Measurements from ENCODE around the gene CPSF7.
A peak's percentile ranks its signal among the peaks of the same experiment; 100 is the strongest.

The CPSF7 gene

GRCh38 chr11:61406991-61407728 is 22.6 kb downstream of the CPSF7 start:
- no peaks in the 10 kb centered on the region for H3K9me3 Mint-ChIP-seq
- no peak overlapping the region for H3K27ac Mint-ChIP-seq
- no peaks in the 10 kb centered on the region for H3K27me3 Mint-ChIP-seq (ENCODE audit: low read depth)
- no peak overlapping the region for H3K4me3 Mint-ChIP-seq
- no peak for TF ChIP-seq CTCF (IDR thresholded peaks at IDR 0.05; ENCODE audit: unreplicated experiment in 3 of 3)
- no peaks in the 10 kb centered on the region for H3K4me1 Mint-ChIP-seq
- H3K36me3 Mint-ChIP-seq (ENCODE audit: low read depth): peaks cover 82% of the 10 kb centered on the region

GRCh38 chr11:61406067-61406466 is 23.7 kb downstream of the CPSF7 start:
- no peaks in the 10 kb centered on the region for H3K27me3 Mint-ChIP-seq (ENCODE audit: low read depth)
- H3K4me1 Mint-ChIP-seq: no peaks in the 10 kb centered on the region
- H3K36me3 Mint-ChIP-seq (ENCODE audit: low read depth): peaks cover 75% of the 10 kb centered on the region
- H3K9me3 Mint-ChIP-seq: no peaks in the 10 kb centered on the region
- TF ChIP-seq CTCF (IDR thresholded peaks at IDR 0.05; ENCODE audit: unreplicated experiment in 3 of 3): no peak
- H3K4me3 Mint-ChIP-seq: no peak overlapping the region
- H3K27ac Mint-ChIP-seq: no peak overlapping the region

GRCh38 chr11:61404641-61405040 is 25.1 kb downstream of the CPSF7 start:
- Mint-ChIP-seq H3K27ac (peak overlapping the region in 1 of 3 experiments; percentile 6), H3K9me3 (no peaks in the 10 kb centered on the region), H3K4me3 (no peak overlapping the region), H3K27me3 (ENCODE audit: low read depth) (no peaks in the 10 kb centered on the region), H3K36me3 (ENCODE audit: low read depth) (peaks cover 72% of the 10 kb centered on the region), H3K4me1 (no peaks in the 10 kb centered on the region)
- no peak for TF ChIP-seq CTCF (IDR thresholded peaks at IDR 0.05; ENCODE audit: unreplicated experiment in 3 of 3)

DNA sequence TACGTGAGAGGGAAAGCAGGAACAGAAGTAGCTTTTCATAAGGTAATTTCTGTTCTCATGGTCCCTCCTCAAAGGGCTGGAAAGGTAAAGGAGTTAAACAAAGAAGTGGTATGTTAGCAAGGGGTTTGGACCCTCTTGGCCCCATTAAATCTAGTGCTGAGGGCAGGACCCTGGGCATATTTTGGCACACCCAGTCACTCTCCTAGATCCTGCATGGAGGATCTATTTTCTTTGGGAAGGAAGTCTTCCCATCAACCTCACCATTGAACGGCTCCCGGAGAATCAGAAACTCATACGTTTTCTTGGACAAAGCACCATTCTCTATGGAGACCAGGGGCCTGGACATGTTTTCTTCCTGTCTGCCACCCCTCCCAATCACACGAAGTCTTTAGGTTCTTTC is 25.7 kb downstream of the CPSF7 start:
- peaks cover 73% of the 10 kb centered on the region for H3K36me3 Mint-ChIP-seq (ENCODE audit: low read depth)
- no peak overlapping the region for H3K27ac Mint-ChIP-seq
- TF ChIP-seq CTCF (IDR thresholded peaks at IDR 0.05; ENCODE audit: unreplicated experiment in 3 of 3): no peak
- no peaks in the 10 kb centered on the region for H3K9me3 Mint-ChIP-seq
- no peaks in the 10 kb centered on the region for H3K4me1 Mint-ChIP-seq
- H3K4me3 Mint-ChIP-seq: no peak overlapping the region
- H3K27me3 Mint-ChIP-seq (ENCODE audit: low read depth): no peaks in the 10 kb centered on the region

DNA sequence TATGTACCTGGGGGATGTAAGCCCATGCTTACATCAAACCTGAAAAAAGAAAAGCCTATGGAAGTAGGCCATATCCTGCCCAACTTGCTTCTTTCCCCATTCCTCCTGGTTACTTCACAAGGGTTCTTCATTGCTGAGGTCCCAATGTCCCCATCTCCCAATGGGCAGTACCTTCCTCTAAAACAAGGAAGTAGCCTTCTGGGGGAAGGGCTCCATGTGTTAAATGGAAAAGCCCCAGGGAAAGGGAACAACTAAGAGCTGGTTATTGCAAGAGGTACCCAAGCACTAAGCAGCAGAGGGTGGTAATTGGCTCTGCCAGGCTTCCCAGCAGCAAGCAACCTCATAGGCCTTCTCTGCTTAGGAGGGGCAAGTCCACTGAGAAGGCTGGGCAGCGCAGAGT is 26.1 kb downstream of the CPSF7 start:
- Mint-ChIP-seq H3K9me3 (no peaks in the 10 kb centered on the region), H3K27me3 (ENCODE audit: low read depth) (no peaks in the 10 kb centered on the region), H3K4me3 (no peak overlapping the region), H3K27ac (no peak overlapping the region), H3K36me3 (ENCODE audit: low read depth) (peaks cover 76% of the 10 kb centered on the region), H3K4me1 (no peaks in the 10 kb centered on the region)
- TF ChIP-seq CTCF (IDR thresholded peaks at IDR 0.05; ENCODE audit: unreplicated experiment in 3 of 3): no peak

DNA sequence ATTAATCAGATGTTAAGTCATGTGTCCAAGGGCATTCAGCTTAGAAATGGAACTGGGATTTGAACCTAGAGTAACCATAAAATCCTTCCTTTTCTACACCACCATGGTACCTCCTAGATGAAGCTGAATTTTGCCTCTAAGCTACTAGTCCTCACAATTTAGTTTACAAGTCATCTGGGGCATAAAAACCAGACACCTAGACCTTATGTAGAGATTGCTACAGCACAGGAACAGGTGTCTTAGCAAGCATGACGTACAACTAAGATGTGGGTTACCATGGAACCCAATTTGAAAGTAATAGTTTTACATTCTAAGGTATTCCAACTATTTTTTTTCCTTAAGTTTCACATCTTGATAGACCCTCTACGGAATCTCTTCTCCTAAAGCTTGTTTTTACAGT is 28.2 kb downstream of the CPSF7 start:
- H3K4me3 Mint-ChIP-seq: no peak overlapping the region
- no peaks in the 10 kb centered on the region for H3K4me1 Mint-ChIP-seq
- no peak for TF ChIP-seq CTCF (IDR thresholded peaks at IDR 0.05; ENCODE audit: unreplicated experiment in 3 of 3)
- no peaks in the 10 kb centered on the region for H3K9me3 Mint-ChIP-seq
- no peaks in the 10 kb centered on the region for H3K27me3 Mint-ChIP-seq (ENCODE audit: low read depth)
- peaks cover 75% of the 10 kb centered on the region for H3K36me3 Mint-ChIP-seq (ENCODE audit: low read depth)
- no peak overlapping the region for H3K27ac Mint-ChIP-seq
